Islet of Langerhans (tissue), 1 donor: Measurements from ENCODE around the gene NKX6-2.
"Not testable (repeated sequence)": the region's sequence is repeated elsewhere in the genome, so short reads cannot be mapped to it uniquely, and the experiment has no call there.

ENCODE experiments used
- FAIRE-seq: peaks from one replicate; lab custom pipeline; 2011; peaks lifted over from hg19 to GRCh38; lab: Jason Lieb, UNC

NKX6-2 gene

GRCh38 chr10:132812520-132812919 is 26.6 kb upstream of the NKX6-2 start:
- FAIRE-seq, result no peak

- FAIRE-seq, result no peak
These were observed 26.0 kb upstream of the NKX6-2 start for GRCh38 chr10:132811891-132812481.

- FAIRE-seq, result no peak
These were observed 25.1 kb upstream of the NKX6-2 start for GRCh38 chr10:132810807-132811700.

GRCh38 chr10:132810141-132810806 is 24.3 kb upstream of the NKX6-2 start:
- FAIRE-seq, result no peak

- no peak for FAIRE-seq
These were observed 23.5 kb upstream of the NKX6-2 start for GRCh38 chr10:132809232-132810140.

GRCh38 chr10:132808383-132809231 is 22.7 kb upstream of the NKX6-2 start:
- FAIRE-seq, result no peak

GRCh38 chr10:132807621-132808049 is 21.7 kb upstream of the NKX6-2 start:
- FAIRE-seq, result no peak

GRCh38 chr10:132806561-132807003 is 20.6 kb upstream of the NKX6-2 start:
- no peak for FAIRE-seq

- no peak for FAIRE-seq
These were observed 20.2 kb upstream of the NKX6-2 start for GRCh38 chr10:132806110-132806509.

GRCh38 chr10:132805599-132805998 is 19.7 kb upstream of the NKX6-2 start:
- no peak for FAIRE-seq

- FAIRE-seq, result no peak
These were observed 19.0 kb upstream of the NKX6-2 start for GRCh38 chr10:132804785-132805426.

- no peak for FAIRE-seq
These were observed 18.3 kb upstream of the NKX6-2 start for GRCh38 chr10:132804287-132804686.

GRCh38 chr10:132803416-132804210 is 17.7 kb upstream of the NKX6-2 start:
- FAIRE-seq, result no peak

GRCh38 chr10:132802694-132803320 is 16.9 kb upstream of the NKX6-2 start:
- no peak for FAIRE-seq

GRCh38 chr10:132802048-132802447 is 16.1 kb upstream of the NKX6-2 start:
- FAIRE-seq, result no peak

GRCh38 chr10:132799865-132800264 is 13.9 kb upstream of the NKX6-2 start:
- no peak for FAIRE-seq

- FAIRE-seq, result no peak
These were observed 12.9 kb upstream of the NKX6-2 start for GRCh38 chr10:132798876-132799275.

GRCh38 chr10:132798403-132798802 is 12.5 kb upstream of the NKX6-2 start:
- no peak for FAIRE-seq

- not testable (repeated sequence) for FAIRE-seq
These were observed 12.0 kb upstream of the NKX6-2 start for GRCh38 chr10:132797986-132798385.
